GM12878 (cell line): ENCODE measurements around the gene CTDNEP1.
"Not testable (repeated sequence)": the region's sequence is repeated elsewhere in the genome, so short reads cannot be mapped to it uniquely, and the experiment has no call there.

Experiments used
- CHD2 ChIP-seq: IDR thresholded peaks from 2 replicates; pipeline ENCODE4 v1.6.1; 2011; ENCODE audit warnings: low read depth, low read length, improper control_type of control experiment, borderline replicate concordance
- EED ChIP-seq: sonication (generic); IDR thresholded peaks from 2 replicates; pipeline ENCODE4 v1.6.1; 2016; ENCODE audit warnings: antibody characterized with exemption, low read depth
- ESRRA ChIP-seq: IDR thresholded peaks from 2 replicates; pipeline ENCODE4 v1.6.1; 2012; ENCODE audit warnings: mild to moderate bottlenecking, low read length, improper control_type of control experiment
- JUND ChIP-seq: IDR thresholded peaks from 2 replicates; pipeline ENCODE4 v1.6.1; 2012; ENCODE audit warnings: low read depth, mild to moderate bottlenecking, low read length, improper control_type of control experiment, moderate library complexity
- MYB ChIP-seq: fragments of 150-350 bp; IDR thresholded peaks from 2 replicates; pipeline ENCODE4 v1.6.1; 2014; ENCODE audit warnings: mild to moderate bottlenecking, low read depth, low read length, borderline replicate concordance
- POLR2AphosphoS5 ChIP-seq: IDR thresholded peaks from 2 replicates; pipeline ENCODE4 v1.6.1; 2011; ENCODE audit warnings: mild to moderate bottlenecking, low read length, inconsistent platforms
- SMC3 ChIP-seq: IDR thresholded peaks from 2 replicates; pipeline ENCODE4 v1.6.1; 2011; ENCODE audit warnings: low read length, improper control_type of control experiment, borderline replicate concordance
- SREBF2 ChIP-seq: IDR thresholded peaks from 2 replicates; pipeline ENCODE4 v1.6.1; 2012; ENCODE audit warnings: mild to moderate bottlenecking, low read length
- YY1 ChIP-seq: IDR thresholded peaks from 2 replicates; pipeline ENCODE4 v1.6.1; 2011; ENCODE audit warnings: low read depth, mild to moderate bottlenecking, low read length
- TF ChIP-seq, protein P1 (sequence below): fragments of 450-650 bp; IDR thresholded peaks from 2 replicates; pipeline ENCODE4 v1.6.1; 2014; ENCODE audit warnings: mild to moderate bottlenecking
- TF ChIP-seq, protein P2 (sequence below), 3 experiments: IDR thresholded peaks in 2 of 3; conservative IDR thresholded peaks in 1 of 3; 2 replicates each; pipeline ENCODE4 v1.5.1; 2011; ENCODE audit warnings: low read depth in 3 of 3, low read length in 3 of 3, mild to moderate bottlenecking in 3 of 3, control low read depth in 2 of 3, moderate library complexity in 2 of 3, inconsistent platforms in 1 of 3, mixed read lengths in 1 of 3; ENCODE audit not compliant: control insufficient read depth in 2 of 3, insufficient read depth in 1 of 3; ENCODE audit errors: extremely low read depth in 1 of 3

DNA sequence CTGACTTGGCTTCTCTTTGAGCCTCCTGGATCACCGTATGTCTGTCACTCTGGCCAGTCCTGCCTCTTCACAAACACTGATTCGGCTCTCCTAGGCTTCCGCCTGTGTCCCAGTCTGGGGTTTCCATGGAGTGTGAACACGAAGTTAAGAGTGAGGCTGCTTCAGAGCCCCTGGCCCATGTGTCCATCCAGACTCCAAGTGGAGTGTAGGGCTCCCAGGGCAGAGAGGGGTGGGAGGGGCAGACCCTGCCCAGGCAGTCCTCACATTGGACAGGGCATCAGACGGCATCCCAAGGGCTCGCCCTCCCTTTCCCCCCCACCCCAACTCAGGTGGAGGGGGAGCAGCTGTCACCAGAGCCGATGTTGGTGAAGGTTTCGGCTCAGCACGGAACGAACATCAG, 7.7 kb downstream of the CTDNEP1 start:
- TF ChIP-seq SREBF2, SMC3, POLR2AphosphoS5, EED, CHD2, YY1, MYB, ESRRA, JUND: not testable (repeated sequence)
- TF ChIP-seq, protein P1, sequence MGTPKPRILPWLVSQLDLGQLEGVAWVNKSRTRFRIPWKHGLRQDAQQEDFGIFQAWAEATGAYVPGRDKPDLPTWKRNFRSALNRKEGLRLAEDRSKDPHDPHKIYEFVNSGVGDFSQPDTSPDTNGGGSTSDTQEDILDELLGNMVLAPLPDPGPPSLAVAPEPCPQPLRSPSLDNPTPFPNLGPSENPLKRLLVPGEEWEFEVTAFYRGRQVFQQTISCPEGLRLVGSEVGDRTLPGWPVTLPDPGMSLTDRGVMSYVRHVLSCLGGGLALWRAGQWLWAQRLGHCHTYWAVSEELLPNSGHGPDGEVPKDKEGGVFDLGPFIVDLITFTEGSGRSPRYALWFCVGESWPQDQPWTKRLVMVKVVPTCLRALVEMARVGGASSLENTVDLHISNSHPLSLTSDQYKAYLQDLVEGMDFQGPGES, result not testable (repeated sequence)
- TF ChIP-seq, protein P2, sequence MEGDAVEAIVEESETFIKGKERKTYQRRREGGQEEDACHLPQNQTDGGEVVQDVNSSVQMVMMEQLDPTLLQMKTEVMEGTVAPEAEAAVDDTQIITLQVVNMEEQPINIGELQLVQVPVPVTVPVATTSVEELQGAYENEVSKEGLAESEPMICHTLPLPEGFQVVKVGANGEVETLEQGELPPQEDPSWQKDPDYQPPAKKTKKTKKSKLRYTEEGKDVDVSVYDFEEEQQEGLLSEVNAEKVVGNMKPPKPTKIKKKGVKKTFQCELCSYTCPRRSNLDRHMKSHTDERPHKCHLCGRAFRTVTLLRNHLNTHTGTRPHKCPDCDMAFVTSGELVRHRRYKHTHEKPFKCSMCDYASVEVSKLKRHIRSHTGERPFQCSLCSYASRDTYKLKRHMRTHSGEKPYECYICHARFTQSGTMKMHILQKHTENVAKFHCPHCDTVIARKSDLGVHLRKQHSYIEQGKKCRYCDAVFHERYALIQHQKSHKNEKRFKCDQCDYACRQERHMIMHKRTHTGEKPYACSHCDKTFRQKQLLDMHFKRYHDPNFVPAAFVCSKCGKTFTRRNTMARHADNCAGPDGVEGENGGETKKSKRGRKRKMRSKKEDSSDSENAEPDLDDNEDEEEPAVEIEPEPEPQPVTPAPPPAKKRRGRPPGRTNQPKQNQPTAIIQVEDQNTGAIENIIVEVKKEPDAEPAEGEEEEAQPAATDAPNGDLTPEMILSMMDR (IDR thresholded peaks at IDR 0.05 in 2 of 3, conservative IDR thresholded peaks at IDR 0.05 in 1 of 3; ENCODE audit: control insufficient read depth in 2 of 3, extremely low read depth in 1 of 3, insufficient read depth in 1 of 3, low read depth in 3 of 3, low read length in 3 of 3), result not testable (repeated sequence)
